Choroid plexus epithelial cell (primary cell): ENCODE measurements around the gene BTBD9.

Experiments used
- DNase-seq: peaks from one replicate; pipeline ENCODE4 v3.0.0-alpha.2; 2010; ENCODE audit warnings: low read depth
- H3K4me3 ChIP-seq: 2 replicates; pipeline ENCODE4 v1.5.1; 2011; ENCODE audit warnings: low read depth, mild to moderate bottlenecking, control low read depth, low read length, moderate library complexity
- TF ChIP-seq, protein P1 (sequence below): conservative IDR thresholded peaks from 2 replicates; pipeline ENCODE4 v1.5.1; 2011; ENCODE audit warnings: low read depth, mild to moderate bottlenecking, control low read depth, inconsistent platforms, low read length, moderate library complexity

Gene BTBD9

DNA sequence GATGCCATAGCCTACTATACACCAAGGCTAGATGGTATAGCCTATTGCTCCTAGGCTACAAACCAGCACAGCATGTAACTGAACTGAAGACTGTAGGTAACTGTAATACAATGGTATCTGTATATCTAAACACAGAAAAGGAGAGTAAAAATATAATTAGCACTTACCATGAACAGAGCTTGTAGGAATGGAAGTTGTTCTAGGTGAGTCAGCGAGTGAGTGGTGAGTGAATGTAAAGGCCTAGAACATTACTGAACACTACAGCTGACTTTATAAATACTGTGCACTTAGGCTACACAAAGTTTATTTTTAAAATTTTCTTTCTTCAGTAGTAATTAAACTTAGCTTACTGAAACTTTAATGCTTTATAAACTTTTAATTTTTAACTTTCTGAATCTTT lies 129.5 kb downstream of the BTBD9 start:
- peak; percentile 66 for DNase-seq
- no peak overlapping the region for H3K4me3 ChIP-seq
- TF ChIP-seq, protein P1, sequence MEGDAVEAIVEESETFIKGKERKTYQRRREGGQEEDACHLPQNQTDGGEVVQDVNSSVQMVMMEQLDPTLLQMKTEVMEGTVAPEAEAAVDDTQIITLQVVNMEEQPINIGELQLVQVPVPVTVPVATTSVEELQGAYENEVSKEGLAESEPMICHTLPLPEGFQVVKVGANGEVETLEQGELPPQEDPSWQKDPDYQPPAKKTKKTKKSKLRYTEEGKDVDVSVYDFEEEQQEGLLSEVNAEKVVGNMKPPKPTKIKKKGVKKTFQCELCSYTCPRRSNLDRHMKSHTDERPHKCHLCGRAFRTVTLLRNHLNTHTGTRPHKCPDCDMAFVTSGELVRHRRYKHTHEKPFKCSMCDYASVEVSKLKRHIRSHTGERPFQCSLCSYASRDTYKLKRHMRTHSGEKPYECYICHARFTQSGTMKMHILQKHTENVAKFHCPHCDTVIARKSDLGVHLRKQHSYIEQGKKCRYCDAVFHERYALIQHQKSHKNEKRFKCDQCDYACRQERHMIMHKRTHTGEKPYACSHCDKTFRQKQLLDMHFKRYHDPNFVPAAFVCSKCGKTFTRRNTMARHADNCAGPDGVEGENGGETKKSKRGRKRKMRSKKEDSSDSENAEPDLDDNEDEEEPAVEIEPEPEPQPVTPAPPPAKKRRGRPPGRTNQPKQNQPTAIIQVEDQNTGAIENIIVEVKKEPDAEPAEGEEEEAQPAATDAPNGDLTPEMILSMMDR, result no peak

DNA sequence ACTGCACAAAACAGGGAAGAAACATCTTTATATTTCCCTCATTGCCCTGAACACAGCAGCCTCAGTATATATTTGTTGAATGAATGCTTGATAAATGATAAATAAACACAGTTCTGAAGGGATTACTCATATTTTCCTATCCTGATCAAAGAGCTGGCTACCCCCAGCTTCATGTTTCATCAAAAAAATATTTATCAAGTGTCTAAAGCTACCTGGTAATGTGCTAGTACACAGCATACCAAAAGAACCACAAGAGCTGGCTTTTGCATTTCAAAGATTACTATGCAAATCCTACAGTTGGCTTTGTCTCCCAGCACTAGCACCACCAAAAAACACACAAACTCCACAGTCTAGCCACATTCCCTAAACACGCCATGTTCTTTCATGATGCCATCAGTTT lies 130.0 kb downstream of the BTBD9 start:
- DNase-seq, result peak; percentile 96
- TF ChIP-seq, protein P1, result no peak

DNA sequence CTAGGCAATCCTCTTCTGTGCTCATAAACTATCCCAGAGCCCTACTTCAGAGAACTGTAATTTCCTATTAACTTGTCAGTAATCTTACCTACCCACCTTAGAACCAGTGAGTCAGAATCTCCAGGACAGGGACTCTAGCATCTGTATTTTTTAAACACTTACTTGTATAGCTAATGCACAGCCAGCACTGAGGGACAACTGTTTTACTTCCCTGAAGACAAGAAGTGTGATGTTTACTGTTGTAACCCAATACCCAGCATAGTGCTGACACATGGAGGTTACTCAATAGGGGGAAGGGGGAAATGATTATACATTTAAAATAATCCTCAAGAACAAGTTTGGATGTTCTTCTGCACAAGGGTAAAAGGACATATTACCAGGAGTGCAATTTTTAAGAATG lies 130.8 kb downstream of the BTBD9 start:
- no peak overlapping the region for H3K4me3 ChIP-seq
- peak; percentile 85 for DNase-seq
- TF ChIP-seq, protein P1, result no peak

More for the DNA sequence above, 130.0 kb downstream of the BTBD9 start:
- no peak overlapping the region for H3K4me3 ChIP-seq

DNA sequence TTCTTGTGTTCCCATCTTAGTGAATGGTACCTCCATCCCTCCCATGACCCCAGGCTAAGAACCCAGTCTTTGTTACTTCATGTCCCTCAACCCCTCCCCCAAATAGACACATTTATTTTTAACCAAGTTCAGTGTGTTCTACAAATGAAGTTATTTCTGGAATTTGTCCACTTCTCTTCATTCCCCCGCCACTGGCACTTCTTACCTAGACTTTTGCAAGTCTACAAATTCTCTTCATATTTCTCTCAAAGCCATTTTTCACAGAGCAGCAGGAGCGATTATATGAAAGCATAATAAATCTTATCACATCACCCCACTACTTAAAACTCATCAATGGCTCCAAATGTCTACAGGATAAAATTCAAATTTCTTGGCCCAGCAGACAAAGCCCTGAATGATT lies 131.4 kb downstream of the BTBD9 start:
- DNase-seq, result peak; percentile 65
- TF ChIP-seq, protein P1, result no peak
- H3K4me3 ChIP-seq, result no peak overlapping the region

DNA sequence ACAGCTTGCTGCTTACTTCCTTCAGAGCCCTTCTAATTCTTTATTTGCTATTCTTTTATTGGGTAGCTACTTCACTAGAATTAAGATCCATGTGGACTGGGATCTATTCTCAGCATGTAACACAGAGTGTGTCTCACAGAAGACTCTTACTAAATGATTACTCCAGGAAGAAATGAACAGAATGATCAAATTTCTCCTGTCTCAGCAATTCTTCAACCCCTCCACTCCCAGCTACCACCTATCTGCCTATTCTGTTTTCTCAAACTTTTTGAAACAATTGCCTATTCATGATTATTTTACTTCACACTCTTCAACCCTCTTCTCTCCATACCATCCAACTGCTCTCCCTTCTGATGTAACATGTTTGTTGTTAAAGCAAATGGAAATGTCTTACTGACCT lies 132.6 kb downstream of the BTBD9 start:
- H3K4me3 ChIP-seq, result no peak overlapping the region
- TF ChIP-seq, protein P1, result no peak
- DNase-seq, result peak; percentile 16

DNA sequence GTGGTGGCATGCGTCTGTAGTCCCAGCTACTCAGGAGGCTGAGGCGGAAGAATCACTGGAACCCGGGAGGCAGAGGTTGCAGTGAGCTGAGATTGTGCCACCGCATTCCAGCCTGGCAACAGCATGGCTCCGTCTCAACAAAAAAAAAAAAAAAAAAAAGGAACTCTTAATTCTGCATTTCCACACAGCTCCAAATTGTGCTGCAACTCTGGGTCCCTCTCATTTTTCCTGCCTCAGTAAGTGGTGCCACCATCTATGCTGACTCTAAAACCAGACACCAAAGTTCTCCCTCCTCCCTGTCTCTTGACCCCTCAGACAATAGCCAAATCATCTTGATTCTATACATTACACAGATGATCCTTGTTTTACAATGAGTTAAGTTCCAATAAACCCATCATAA lies 133.9 kb downstream of the BTBD9 start:
- H3K4me3 ChIP-seq, result no peak overlapping the region
- TF ChIP-seq, protein P1, result no peak
- DNase-seq, result no peak

DNA sequence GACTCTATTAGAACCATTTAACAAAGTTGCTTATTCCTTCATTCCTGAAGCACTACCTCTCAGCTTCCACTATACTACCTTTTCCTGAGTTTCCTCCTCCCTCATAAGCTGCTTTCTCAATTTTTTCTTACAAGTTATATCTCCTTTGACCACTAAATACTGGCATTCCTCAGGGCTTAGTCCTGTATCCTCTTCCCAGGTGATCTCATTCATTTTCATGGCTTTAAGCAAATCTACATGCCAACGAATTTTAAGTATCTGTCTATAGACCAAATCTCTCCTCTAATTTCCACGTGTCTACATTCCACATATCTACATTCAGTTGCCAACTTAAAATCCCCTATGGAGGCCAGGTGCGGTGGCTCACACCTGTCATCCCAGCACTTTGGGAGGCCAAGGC lies 134.7 kb downstream of the BTBD9 start:
- TF ChIP-seq, protein P1, result no peak
- DNase-seq, result no peak
- no peak overlapping the region for H3K4me3 ChIP-seq
